ENCODE data around the gene BZW1. TPM values are rescaled to one million over a fixed set of nuclear protein-coding genes. Genes with fewer than 3 reads are reported as not detected.

BZW1 gene
- total RNA-seq, 1 experiment from 2014 or later = 454 TPM

DNA sequence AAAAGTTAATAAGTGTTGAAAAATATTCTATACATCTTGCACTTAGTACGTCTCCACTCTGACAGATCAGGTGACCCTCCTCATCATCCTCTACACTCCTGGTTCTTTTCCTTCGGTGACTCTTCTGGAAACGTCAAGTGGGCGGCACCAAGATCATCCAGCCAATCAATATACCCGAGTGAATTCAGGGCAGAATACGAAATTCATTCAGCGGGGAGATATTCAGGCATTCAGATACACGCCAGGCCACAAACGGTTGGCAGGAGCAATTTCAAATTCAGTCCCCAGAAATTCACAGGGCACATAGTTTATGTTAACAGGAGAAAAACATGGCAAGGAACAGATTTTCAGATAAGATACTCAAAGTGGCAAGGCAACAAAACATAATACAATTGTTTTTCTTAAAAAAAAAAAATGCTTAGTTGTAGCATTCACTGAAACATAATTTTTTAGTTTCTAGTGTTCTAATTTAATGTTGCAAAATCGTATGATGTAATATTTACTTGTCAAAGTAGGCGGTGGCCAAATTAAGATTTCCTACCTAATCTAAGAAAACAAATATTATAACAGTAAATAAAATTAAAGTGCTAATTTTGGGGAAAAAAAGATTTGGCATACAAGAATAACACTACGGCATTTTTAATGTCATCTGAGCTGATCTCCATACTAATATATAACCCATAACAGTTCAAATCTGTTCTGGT lies 48.5 kb downstream of the BZW1 start:
- no peak overlapping the region for H3K4me2 ChIP-seq (ENCODE audit: low read length)
- no peak overlapping the region for H2AFZ ChIP-seq (ENCODE audit: low read depth, low read length, poor library complexity, severe bottlenecking)

More for the DNA sequence above, 48.5 kb downstream of the BZW1 start:
- Histone ChIP-seq H3K27me3 (ENCODE audit: insufficient read depth, low read length) (no peaks in the 10 kb centered on the region), H3K9me3 (ENCODE audit: control insufficient read depth in 1 of 2, insufficient read depth in 1 of 2, low read depth in 1 of 2, low read length in 2 of 2) (no peaks in the 10 kb centered on the region), H3K9ac (ENCODE audit: low read length) (no peak overlapping the region), H3K79me2 (ENCODE audit: insufficient read depth, low read length) (peaks cover 84% of the 10 kb centered on the region), H3K36me3 (ENCODE audit: control insufficient read depth in 1 of 2, insufficient read depth in 2 of 2, low read length in 2 of 2) (peaks cover 52 to 59% of the 10 kb centered on the region in 2 experiments), H3K27ac (ENCODE audit: low read depth, low read length) (no peak overlapping the region), H3K4me1 (ENCODE audit: control insufficient read depth in 1 of 2, insufficient read depth in 2 of 2, low read length in 2 of 2) (peaks cover 6 to 22% of the 10 kb centered on the region in 2 experiments; a peak in 3 of 4 replicates), H4K20me1 (ENCODE audit: insufficient read depth) (0 out of 2 replicates have a peak, but pooled peaks cover 3% of the 10 kb centered on the region), H3K9me2 (ENCODE audit: insufficient read depth) (no peaks in the 10 kb centered on the region), H3K4me3 (replicated peaks in 1 of 2; ENCODE audit: low read depth in 1 of 2, low read length in 2 of 2) (no peak overlapping the region)
- RAD21 ChIA-PET (ENCODE audit: low non-redundant PET in 1 of 2, low total read pairs in 2 of 2, uncharacterized antibody in 2 of 2, unreplicated experiment in 2 of 2) = no interaction called here
- ATAC-seq (no peak), DNase-seq (ENCODE audit: low read depth, low spot score) (no peak)
- CTCF ChIA-PET = no interaction called here
- TF ChIP-seq CTCF (IDR thresholded peaks at IDR 0.05 in 2 of 3, conservative IDR thresholded peaks at IDR 0.05 in 1 of 3; ENCODE audit: borderline replicate concordance in 1 of 3, insufficient read depth in 1 of 3, low read depth in 2 of 3, low read length in 2 of 3) = no peak
- TF ChIP-seq CEBPB (IDR thresholded peaks at IDR 0.05; ENCODE audit: low read depth) = no peak
- TF ChIP-seq TCF7L2 (IDR thresholded peaks at IDR 0.05; ENCODE audit: borderline replicate concordance, extremely low read depth, insufficient read depth, insufficient read length) = no peak
- no peak for TF ChIP-seq JUND (IDR thresholded peaks at IDR 0.05)
- no peak for TF ChIP-seq POLR2AphosphoS5 (IDR thresholded peaks at IDR 0.05; ENCODE audit: low read depth, low read length)
- no peak for TF ChIP-seq REST (IDR thresholded peaks at IDR 0.05; ENCODE audit: low read depth)
- TF ChIP-seq ZBTB33 (IDR thresholded peaks at IDR 0.05; ENCODE audit: extremely low read depth, insufficient replicate concordance, low read length) = no peak
- POLR2A ChIA-PET = no interaction called here
- intact Hi-C loops (cut with micrococcal nuclease) = loop anchor here (5.0 kb wide), 1 partner anchor 48 kb away; the partner anchor contains the start of gene BZW1
- BruUV-seq (replicated peaks) = no TSS peak
